Liver (tissue), 3 donors: ENCODE results near the gene UBTD2.

ENCODE experiments used
- CTCF ChIP-seq: fragments of 150-350 bp; IDR thresholded peaks from 2 replicates; pipeline ENCODE4 v1.5.1; 2017; ENCODE audit warnings: improper control_type of control experiment, low read depth, low read length; ENCODE audit not compliant: missing input control
- GABPA ChIP-seq, 2 donors: IDR thresholded peaks in 1 of 2; conservative IDR thresholded peaks in 1 of 2; 2 replicates each; pipeline ENCODE4 v1.6.1; 2016; ENCODE audit warnings: antibody characterized with exemption in 2 of 2, mild to moderate bottlenecking in 1 of 2, moderate library complexity in 1 of 2
- YY1 ChIP-seq: IDR thresholded peaks from 2 replicates; pipeline ENCODE4 v1.6.1; 2016; ENCODE audit warnings: antibody characterized with exemption, mild to moderate bottlenecking
- TF ChIP-seq, protein P1 (sequence below): IDR thresholded peaks from 2 replicates; pipeline ENCODE4 v1.6.1; 2016; ENCODE audit warnings: antibody characterized with exemption, mild to moderate bottlenecking
- donor health status: healthy.
- donor health status: healthy.

DNA sequence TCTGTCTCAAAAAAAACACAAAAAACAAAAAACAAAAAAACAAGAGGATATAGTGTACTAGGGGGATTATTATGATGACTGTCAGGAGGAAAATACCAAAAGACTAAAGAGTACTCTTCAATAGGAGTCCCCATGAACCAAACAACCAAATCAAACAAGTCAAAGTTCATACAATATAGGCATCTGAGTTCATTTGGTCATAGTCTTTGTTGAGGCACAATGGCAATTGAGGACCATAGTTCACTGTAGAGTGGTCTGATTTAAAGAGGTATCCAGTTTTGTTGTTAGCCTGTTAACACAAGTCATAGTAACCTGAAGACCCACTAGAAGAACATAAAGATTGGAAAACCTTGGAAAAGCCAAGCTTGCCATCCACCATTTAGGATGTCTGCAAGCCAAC is 11.3 kb upstream of the UBTD2 start:
- TF ChIP-seq CTCF: no peak
- no peak for TF ChIP-seq GABPA (IDR thresholded peaks at IDR 0.05 in 1 of 2, conservative IDR thresholded peaks at IDR 0.05 in 1 of 2)
- TF ChIP-seq YY1: no peak
- TF ChIP-seq, protein P1, sequence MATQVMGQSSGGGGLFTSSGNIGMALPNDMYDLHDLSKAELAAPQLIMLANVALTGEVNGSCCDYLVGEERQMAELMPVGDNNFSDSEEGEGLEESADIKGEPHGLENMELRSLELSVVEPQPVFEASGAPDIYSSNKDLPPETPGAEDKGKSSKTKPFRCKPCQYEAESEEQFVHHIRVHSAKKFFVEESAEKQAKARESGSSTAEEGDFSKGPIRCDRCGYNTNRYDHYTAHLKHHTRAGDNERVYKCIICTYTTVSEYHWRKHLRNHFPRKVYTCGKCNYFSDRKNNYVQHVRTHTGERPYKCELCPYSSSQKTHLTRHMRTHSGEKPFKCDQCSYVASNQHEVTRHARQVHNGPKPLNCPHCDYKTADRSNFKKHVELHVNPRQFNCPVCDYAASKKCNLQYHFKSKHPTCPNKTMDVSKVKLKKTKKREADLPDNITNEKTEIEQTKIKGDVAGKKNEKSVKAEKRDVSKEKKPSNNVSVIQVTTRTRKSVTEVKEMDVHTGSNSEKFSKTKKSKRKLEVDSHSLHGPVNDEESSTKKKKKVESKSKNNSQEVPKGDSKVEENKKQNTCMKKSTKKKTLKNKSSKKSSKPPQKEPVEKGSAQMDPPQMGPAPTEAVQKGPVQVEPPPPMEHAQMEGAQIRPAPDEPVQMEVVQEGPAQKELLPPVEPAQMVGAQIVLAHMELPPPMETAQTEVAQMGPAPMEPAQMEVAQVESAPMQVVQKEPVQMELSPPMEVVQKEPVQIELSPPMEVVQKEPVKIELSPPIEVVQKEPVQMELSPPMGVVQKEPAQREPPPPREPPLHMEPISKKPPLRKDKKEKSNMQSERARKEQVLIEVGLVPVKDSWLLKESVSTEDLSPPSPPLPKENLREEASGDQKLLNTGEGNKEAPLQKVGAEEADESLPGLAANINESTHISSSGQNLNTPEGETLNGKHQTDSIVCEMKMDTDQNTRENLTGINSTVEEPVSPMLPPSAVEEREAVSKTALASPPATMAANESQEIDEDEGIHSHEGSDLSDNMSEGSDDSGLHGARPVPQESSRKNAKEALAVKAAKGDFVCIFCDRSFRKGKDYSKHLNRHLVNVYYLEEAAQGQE: no peak
